ENCODE measurements around the gene GRM4.

DNA sequence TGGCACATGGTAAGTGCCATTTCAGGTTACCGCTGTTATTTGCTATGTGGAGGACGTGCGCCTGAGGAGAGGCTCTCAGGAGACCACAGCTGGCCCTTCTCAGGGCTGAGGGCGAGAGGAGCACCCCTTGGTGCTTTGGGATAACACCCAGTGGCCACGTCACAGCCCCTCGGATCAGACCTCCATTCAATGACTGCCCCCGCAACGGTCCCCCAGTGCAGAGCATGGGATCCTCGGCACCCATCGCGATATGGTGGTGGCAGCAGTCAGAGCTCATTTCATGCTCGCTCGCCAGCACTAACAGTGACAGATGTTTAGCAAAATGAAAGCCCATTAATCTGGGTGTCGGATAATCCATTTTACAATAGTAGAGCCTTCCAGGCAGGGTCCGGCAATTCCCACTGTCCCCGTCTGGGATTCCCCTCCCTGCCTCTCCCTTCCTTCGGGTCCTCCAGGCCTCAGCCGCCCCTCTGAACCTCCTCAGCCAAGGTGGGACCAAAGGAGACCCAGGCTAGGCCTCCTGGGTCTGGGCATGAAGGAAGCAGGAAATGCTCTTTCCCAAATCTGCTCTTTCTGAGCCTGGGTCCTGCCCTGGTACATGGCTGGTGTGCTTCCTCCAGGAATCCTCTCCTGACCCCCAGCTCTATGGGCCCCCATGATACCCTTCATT, 117.1 kb downstream of the GRM4 start:
- TF ChIP-seq, protein P1, sequence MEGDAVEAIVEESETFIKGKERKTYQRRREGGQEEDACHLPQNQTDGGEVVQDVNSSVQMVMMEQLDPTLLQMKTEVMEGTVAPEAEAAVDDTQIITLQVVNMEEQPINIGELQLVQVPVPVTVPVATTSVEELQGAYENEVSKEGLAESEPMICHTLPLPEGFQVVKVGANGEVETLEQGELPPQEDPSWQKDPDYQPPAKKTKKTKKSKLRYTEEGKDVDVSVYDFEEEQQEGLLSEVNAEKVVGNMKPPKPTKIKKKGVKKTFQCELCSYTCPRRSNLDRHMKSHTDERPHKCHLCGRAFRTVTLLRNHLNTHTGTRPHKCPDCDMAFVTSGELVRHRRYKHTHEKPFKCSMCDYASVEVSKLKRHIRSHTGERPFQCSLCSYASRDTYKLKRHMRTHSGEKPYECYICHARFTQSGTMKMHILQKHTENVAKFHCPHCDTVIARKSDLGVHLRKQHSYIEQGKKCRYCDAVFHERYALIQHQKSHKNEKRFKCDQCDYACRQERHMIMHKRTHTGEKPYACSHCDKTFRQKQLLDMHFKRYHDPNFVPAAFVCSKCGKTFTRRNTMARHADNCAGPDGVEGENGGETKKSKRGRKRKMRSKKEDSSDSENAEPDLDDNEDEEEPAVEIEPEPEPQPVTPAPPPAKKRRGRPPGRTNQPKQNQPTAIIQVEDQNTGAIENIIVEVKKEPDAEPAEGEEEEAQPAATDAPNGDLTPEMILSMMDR (IDR thresholded peaks at IDR 0.05; ENCODE audit: insufficient read depth, low read length, poor library complexity, severe bottlenecking) = no peak
- TF ChIP-seq EZH2phosphoT487 (conservative IDR thresholded peaks at IDR 0.05; ENCODE audit: low read length) = no peak

All from SU-DHL-6 (cell line).